ENCODE data around the gene DNTT.

DNA sequence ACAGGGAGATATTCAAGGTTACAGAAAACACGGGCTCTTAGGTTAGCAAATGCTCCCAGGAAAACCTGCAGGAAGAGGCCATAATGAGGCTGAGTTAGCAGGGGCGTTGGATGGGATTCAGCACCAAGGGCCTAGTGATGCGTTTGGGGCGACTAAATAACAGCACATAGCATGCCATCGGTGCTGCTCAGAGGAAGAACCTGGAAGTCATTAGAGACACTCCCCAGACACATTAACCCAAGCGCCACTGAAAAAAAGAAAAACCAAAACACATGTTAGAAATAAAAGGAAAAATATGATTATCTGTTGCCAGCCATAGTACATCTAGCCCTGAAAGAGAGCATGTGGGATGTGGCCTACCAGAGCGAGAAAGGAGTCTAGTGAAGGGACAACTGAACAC, 83.4 kb downstream of the DNTT start:
- TF ChIP-seq POLR2A (IDR thresholded peaks at IDR 0.05; ENCODE audit: low read depth, low read length) (no peak), POLR2AphosphoS5 (IDR thresholded peaks at IDR 0.05; ENCODE audit: low read depth, low read length) (no peak), TAF1 (IDR thresholded peaks at IDR 0.05; ENCODE audit: low read depth, low read length) (no peak), SPI1 (IDR thresholded peaks at IDR 0.05; ENCODE audit: low read depth, low read length) (no peak)
